HG03575 (cell line): Measurements from ENCODE around the gene ADAM29.
"Not testable (repeated sequence)": the region's sequence is repeated elsewhere in the genome, so short reads cannot be mapped to it uniquely, and the experiment has no call there.

Experiments used
- ATAC-seq: cut with Tn5 transposase; IDR thresholded peaks from one replicate; pipeline ENCODE4 v1.9.1; 2021; ENCODE audit not compliant: unreplicated experiment, insufficient number of reproducible peaks, low FRiP score; ENCODE audit errors: extremely low read depth

ADAM29 gene

DNA sequence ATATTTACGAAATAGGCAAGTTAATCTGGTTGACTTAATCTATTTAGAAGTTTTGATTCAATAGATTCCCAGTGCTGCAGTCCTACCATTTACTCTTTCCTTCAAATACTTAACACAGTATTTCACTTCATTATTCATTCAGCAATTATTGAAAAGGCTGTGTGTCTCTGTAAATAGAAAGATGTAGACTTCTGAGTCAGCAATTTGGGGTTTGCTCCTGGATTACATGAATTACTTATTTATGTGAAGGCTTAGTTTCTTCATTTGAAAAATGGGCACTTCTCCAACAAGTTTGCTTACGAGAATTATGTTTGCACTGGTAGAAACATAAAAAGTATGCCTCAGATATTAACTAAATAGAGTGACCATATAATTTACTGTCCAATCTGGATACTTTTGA, 17.4 kb downstream of the ADAM29 start:
- ATAC-seq: no peak

GRCh38 chr4:174940002-174940401, 21.8 kb downstream of the ADAM29 start:
- no peak for ATAC-seq

DNA sequence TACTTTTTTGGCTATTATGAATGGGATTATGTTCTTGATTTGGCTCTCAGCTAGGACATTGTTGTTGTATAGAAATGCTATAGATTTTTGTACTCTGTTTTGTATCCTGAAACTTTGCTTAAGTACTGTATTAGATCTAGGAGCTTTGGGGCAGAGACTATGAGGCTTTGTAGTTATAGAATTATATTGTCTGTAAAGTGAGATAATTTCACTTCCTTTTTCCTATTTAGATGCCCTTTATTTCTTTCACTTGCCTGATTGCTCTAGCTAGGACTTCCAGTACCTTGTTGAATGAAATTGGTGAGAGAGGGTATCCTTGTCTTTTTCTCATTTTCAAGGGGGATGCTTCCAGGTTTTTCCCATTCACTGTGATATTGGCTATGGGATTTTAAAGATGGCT, 28.1 kb downstream of the ADAM29 start:
- no peak for ATAC-seq

DNA sequence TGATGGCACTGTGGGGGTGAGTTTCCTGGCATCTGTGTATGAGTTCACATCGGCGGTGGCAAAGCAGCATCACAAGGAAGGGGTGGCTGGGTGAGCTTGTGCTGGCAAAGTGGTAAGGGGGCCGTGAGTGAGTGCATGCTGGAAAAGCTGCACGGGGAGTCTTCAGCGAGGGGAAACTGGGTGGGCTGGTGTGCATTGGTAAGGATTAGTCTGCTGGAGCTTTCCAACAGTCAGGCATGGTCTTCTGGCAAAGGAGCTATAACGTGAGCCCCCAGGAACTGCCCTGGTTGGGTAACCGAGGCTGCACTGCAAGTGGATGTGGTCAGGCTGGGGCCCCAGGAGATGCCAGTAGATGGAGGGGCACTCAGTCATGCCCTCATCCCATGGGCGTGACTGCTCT, 30.7 kb downstream of the ADAM29 start:
- no peak for ATAC-seq

DNA sequence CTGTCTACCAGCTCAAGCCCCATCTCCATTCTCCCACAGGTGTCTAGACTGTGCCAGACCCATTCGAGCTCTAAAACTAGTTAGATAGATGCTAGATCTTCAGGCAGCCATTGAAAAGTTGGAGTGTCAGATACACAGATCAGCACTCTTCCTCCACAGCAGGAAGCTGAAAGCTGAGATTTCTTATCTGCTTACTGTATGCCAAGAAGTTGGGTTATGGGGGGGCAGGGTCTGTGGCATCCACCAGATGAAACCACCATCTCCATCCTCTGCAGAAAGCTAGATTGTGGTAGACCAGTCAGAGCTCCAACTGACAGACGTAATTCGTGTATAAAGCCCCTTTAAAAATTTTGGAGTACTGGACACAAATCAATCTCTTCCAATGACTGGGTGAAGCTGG, 54.8 kb downstream of the ADAM29 start:
- ATAC-seq: no peak

- ATAC-seq: no peak
Measured at GRCh38 chr4:174973336-174973735, 55.2 kb downstream of the ADAM29 start.

GRCh38 chr4:174983128-174983750, 65.1 kb downstream of the ADAM29 start:
- no peak for ATAC-seq

- not testable (repeated sequence) for ATAC-seq
Measured at GRCh38 chr4:174983870-174984269, 65.7 kb downstream of the ADAM29 start.

DNA sequence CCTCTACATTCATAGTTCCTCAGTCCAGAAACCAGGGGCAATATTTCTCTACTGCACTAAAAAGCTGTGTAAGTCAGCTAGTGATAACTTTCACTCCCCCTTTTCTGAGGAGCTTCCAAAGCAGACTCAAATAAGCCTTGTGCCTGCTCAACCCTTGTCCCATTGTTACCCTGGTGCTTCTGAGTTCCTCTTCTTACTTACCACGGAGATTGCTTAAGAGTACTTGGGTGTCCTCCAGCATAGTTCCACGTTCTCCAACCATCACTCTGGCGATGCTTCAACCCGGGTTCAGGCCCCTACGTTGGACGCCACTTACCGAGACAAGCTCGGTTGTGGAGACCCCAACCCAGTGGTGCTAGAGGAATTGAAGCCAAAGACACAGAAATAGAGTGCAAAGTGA, 71.6 kb downstream of the ADAM29 start:
- no peak for ATAC-seq

DNA sequence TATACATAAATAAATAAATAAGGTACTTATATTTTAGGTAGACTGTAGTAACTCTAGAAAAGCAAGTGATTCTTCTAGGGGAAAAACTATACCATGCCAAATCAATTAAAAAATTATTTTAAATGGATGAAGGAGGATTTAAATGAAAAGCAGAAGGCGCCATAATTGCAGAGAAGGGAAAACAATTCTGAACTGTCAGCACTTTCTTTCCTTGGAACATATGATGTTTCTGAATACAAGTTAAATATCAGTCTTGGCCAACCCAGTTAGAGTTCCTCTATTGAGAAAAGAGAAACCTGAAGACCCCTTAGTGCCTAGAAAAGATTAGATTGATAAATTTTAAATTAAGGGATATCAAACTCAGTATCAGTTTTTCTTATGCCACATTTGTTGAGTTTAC, 75.8 kb downstream of the ADAM29 start:
- ATAC-seq: no peak

DNA sequence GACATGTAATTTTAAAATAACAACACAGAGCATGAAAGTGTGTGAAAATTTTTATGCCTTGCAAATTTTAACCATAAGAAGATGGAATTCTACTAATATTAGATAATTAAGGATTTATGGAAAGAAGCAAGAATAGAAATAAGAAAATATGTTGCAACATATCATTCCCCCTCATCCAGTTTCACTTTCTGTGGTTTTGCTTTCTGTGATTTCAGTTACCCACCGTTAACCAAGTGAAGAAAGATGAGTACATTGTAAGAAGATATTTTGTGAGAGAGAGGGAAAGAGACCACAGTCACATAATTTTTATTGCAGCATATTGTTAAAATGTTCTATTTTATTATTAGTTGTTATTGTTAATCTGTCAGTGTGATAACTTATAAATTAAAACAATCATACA, 77.9 kb downstream of the ADAM29 start:
- no peak for ATAC-seq

DNA sequence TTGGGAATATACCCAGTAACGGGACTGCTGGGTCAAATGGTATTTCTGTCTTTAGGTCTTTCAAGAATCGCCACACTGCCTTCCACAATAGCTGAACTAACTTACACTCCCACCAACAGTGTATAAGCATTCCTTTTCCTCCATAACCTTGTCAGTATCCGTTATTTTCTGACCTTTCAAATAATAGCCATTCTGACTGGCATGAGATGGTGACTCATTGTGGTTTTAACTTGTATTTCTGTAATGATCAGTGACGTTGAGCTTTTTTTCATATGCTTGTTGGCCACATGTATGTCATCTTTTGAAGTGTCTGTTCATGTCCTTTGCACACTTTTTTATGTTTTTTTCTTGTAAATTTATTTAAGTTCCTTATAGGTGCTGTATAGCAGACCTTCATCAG, 81.2 kb downstream of the ADAM29 start:
- no peak for ATAC-seq

DNA sequence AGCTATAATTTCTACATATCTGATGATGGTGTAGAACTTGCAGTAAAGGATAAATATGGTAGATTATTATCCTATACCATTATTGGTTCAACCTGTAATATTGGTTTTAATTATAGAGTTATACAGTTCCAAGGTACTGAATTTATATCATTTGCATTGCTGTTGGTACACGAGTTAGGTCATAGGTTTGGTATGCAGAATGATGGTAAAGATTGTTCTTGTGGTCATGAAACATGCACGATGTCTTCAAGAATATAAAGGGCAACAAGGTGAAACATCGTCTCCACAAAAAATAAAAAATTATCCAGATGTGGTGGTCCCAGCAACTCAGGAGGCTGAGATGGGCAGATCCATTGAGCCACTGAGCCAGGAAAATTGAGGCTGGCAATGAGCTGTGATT, 99.6 kb downstream of the ADAM29 start:
- ATAC-seq: no peak

DNA sequence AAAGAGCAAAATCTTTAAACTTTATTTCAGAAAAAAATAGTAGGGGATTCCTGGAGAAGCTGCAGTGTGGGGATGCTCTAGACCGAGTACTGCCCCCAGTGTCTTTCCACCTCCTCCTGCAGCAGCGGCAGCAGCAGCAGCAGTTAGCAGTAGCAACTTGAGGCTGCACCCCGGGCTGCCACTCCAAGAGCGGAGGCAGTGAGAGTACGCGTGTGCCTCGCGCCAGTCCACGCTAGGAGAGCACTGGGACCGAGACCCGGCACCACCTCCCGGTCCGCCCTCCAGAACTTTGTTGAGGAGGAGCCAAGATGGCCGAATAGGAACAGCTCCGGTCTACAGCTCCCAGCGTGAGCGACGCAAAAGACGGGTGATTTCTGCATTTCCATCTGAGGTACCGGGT, 101.3 kb downstream of the ADAM29 start:
- not testable (repeated sequence) for ATAC-seq
